Coronary artery (tissue), 2 donors: ENCODE measurements around the gene SETD1B.
"Not testable (repeated sequence)": the region's sequence is repeated elsewhere in the genome, so short reads cannot be mapped to it uniquely, and the experiment has no call there.

Experiments used
- DNase-seq: peaks from one replicate; pipeline ENCODE4 v3.0.0-alpha.2; 2017; ENCODE audit warnings: low spot score
- H3K27ac ChIP-seq, 2 donors: fragments of 200-600 bp; sonication (generic); one replicate each; pipeline ENCODE4 v1.5.1; 2016 to 2019
- H3K4me3 ChIP-seq: fragments of 200-600 bp; sonication (generic); 2 replicates; pipeline ENCODE4 v1.5.1; 2016; ENCODE audit warnings: mild to moderate bottlenecking, moderate library complexity
- CTCF ChIP-seq: fragments of 200-600 bp; sonication (generic); IDR thresholded peaks from one replicate; pipeline ENCODE4 v1.5.1; 2019; ENCODE audit warnings: antibody characterized with exemption

The SETD1B gene

DNA sequence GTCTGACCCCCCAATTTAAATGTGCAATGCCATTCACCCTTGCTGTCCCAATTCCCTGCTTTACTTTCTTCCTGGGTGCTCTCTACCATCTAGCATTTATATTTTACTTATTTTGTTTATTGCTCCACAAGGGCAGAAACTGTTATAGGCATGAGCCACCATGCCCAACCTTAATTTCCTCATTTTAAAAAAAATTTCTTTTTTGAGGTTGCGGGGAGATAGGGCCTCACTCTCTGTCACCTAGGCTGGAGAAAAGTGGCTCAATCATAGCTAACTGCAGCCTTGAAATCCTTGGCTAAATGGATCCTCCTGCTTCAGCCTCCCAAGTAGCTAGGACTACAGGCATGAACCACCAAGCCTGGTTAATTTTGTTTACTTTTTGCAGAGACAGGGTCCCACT lies 41.9 kb downstream of the SETD1B start:
- H3K4me3 ChIP-seq, result no peak overlapping the region
- no peak overlapping the region for H3K27ac ChIP-seq
- TF ChIP-seq CTCF, result no peak
- DNase-seq, result no peak

GRCh38 chr12:121849211-121849610 lies 45.4 kb downstream of the SETD1B start:
- H3K4me3 ChIP-seq, result no peak overlapping the region
- no peak overlapping the region for H3K27ac ChIP-seq
- TF ChIP-seq CTCF, result no peak
- no peak for DNase-seq

GRCh38 chr12:121849665-121850064 lies 45.9 kb downstream of the SETD1B start:
- DNase-seq, result no peak
- Histone ChIP-seq H3K27ac (no peak overlapping the region), H3K4me3 (no peak overlapping the region)
- TF ChIP-seq CTCF, result no peak

- H3K4me3 ChIP-seq, DNase-seq, H3K27ac ChIP-seq: not testable (repeated sequence)
Measured at GRCh38 chr12:121852392-121852791, 48.6 kb downstream of the SETD1B start.

DNA sequence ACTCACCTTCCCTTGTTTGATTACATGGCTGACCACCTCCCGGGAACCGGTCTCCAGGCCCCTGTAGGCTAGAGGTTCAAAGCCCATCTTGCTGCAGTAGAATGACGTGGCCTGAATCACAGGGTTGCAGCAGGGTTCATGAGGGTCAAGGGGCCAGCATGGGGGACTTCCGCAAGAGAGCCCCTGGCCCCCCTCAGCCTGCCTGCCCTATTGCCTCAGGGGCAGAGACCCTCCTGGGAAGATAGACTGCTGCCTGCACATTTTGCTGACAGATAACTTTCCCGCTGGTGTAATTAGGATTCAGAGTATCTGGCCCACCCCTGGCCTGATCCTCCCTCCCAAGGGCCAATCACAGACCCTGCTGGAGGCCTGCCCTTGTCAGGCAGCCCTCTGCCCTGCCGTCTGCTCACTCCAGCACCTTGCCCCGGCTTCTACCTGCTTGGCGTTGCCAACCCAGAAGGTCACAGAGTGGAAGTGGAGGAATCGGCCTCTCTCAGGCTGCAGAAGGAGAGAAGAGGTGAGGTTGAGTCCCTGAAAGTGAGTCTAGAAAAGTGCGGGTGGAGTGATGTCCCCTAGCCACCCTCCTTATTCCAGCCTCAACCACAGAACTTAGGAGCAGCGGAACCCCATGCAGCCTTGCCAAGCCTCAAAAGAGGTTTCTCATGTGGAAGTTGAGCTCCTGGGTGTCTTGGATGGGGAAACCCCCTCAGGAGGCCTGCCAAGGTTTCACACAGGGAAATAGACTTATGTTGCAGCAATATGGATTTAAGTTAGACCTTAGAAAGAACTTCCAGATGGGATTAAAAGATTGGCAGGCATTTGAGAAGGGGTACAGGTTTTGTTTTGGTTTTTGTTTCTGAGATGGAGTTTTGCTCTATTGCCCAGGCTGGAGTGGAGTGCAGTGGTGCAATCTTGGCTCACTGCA lies 53.8 kb downstream of the SETD1B start:
- no peak overlapping the region for H3K4me3 ChIP-seq
- no peak for TF ChIP-seq CTCF
- DNase-seq, result no peak
- H3K27ac ChIP-seq, result peak overlapping the region; percentile 89 to 94

DNA sequence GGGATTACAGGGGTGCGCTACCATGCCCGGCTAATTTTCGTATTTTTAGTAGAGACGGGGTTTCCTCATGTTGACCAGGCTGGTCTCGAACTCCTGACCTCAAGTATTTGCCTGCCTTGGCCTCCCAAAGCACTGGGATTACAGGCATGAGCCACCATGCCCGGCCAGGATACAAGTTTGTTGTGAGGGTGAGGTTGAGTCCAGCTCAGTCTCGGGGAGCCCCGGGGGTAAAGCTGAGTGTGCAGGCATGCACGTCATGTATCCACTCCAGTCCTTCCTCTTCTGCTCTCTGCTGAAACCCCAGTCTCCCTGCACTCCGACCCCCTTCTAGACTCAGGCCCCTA lies 54.5 kb downstream of the SETD1B start:
- no peak for TF ChIP-seq CTCF
- H3K4me3 ChIP-seq, result no peak overlapping the region
- H3K27ac ChIP-seq, result peak overlapping the region; percentile 89 to 94
- no peak for DNase-seq

GRCh38 chr12:121858662-121859572 lies 55.1 kb downstream of the SETD1B start, which contains the start of gene HPD:
TSS of gene HPD (minus strand) at chr12:121858859. CDS start at chr12:121858823, 36 bp downstream.
- DNase-seq, result peak; percentile 90
- Histone ChIP-seq H3K27ac (peak within 1 kb of the TSS; percentile 89 to 94), H3K4me3 (peak within 1 kb of the TSS; percentile 21)
- no peak for TF ChIP-seq CTCF
